Upper lobe of left lung (tissue), 4 donors: ENCODE measurements around the gene PI4K2A.

Source experiments
- POLR2AphosphoS5 ChIP-seq, 2 donors: sonication (generic); formaldehyde crosslinking; IDR thresholded peaks; one replicate each; pipeline ENCODE4 v1.5.1; 2017; ENCODE audit warnings: antibody characterized with exemption in 2 of 2
- TF ChIP-seq, protein P1 (sequence below), 6 experiments: fragments of 450-650 bp in 4 of 6; fragments of 200-600 bp in 2 of 6; sonication (generic) in 2 of 6; IDR thresholded peaks; one replicate each; pipeline ENCODE4 v1.5.1; 2016 to 2019; ENCODE audit warnings: antibody characterized with exemption in 6 of 6

DNA sequence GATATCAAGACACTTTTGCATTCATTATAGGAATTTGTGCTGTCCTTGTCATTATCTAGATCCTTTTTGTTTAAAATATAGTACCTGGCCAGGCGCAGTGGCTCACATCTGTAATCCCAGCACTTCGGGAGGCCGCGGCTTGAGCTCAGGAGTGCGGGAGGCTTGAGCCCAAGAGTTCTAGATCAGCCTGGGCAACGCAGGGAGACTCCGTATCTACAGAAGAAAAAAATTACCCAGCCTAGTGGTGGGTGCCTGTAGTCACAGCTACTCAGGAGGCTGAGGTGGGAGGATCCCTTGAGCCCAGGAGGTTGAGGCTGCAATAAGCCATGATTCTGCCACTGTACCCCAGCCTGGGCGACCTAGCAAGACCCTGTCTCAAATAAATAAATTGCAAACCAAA, 6.5 kb upstream of the PI4K2A start:
- TF ChIP-seq, protein P1, sequence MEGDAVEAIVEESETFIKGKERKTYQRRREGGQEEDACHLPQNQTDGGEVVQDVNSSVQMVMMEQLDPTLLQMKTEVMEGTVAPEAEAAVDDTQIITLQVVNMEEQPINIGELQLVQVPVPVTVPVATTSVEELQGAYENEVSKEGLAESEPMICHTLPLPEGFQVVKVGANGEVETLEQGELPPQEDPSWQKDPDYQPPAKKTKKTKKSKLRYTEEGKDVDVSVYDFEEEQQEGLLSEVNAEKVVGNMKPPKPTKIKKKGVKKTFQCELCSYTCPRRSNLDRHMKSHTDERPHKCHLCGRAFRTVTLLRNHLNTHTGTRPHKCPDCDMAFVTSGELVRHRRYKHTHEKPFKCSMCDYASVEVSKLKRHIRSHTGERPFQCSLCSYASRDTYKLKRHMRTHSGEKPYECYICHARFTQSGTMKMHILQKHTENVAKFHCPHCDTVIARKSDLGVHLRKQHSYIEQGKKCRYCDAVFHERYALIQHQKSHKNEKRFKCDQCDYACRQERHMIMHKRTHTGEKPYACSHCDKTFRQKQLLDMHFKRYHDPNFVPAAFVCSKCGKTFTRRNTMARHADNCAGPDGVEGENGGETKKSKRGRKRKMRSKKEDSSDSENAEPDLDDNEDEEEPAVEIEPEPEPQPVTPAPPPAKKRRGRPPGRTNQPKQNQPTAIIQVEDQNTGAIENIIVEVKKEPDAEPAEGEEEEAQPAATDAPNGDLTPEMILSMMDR (IDR thresholded peaks at IDR 0.05) = peak in 5 of 6 experiments; percentile 18 to 50 (median 23)
- TF ChIP-seq POLR2AphosphoS5 (IDR thresholded peaks at IDR 0.05) = no peak
